KBM-7 (cell line): ENCODE results near the gene RPN2.

Experiments
- DNase-seq: peaks from one replicate; pipeline ENCODE4 v3.0.0-alpha.2; 2015
- in situ Hi-C: fragments of 300-500 bp; cut with MboI; formaldehyde crosslinking; loops from 2 replicates; pipeline ENCODE4 v1.14.3; 2020; ENCODE audit warnings: low sequenced_read_pairs, low pct_unique_long_range_greater_than_20kb, mixed read lengths

RPN2 gene

GRCh38 chr20:37257988-37258387, 78.9 kb downstream of the RPN2 start:
- in situ Hi-C loops = no loop called here
- DNase-seq = no peak

GRCh38 chr20:37259031-37259430, 79.9 kb downstream of the RPN2 start:
- in situ Hi-C loops = no loop called here
- no peak for DNase-seq

- DNase-seq = no peak
- in situ Hi-C loops = no loop called here
Measured at GRCh38 chr20:37259865-37260264, 80.7 kb downstream of the RPN2 start.

GRCh38 chr20:37260923-37261322, 81.8 kb downstream of the RPN2 start:
- in situ Hi-C loops = no loop called here

GRCh38 chr20:37261714-37262113, 82.6 kb downstream of the RPN2 start, which contains the start of gene GHRH:
Gene GHRH (minus strand): TSS chr20:37261814. CDS start chr20:37256889, 4,925 bp downstream.
- in situ Hi-C loops = no loop called here

More at GRCh38 chr20:37260923-37261322, 81.8 kb downstream of the RPN2 start:
- DNase-seq = no peak

GRCh38 chr20:37262505-37262904, 83.4 kb downstream of the RPN2 start:
- in situ Hi-C loops = no loop called here
- DNase-seq = no peak

More at GRCh38 chr20:37261714-37262113, 82.6 kb downstream of the RPN2 start, which contains the start of gene GHRH:
- DNase-seq = no peak

- DNase-seq = no peak
- in situ Hi-C loops = no loop called here
Measured at GRCh38 chr20:37263686-37264085, 84.6 kb downstream of the RPN2 start.

- in situ Hi-C loops = no loop called here
- DNase-seq = peak; percentile 87
Measured at GRCh38 chr20:37265152-37265551, 86.0 kb downstream of the RPN2 start.

GRCh38 chr20:37266940-37267666, 88.0 kb downstream of the RPN2 start:
- in situ Hi-C loops = no loop called here
- no peak for DNase-seq

- DNase-seq = no peak
- in situ Hi-C loops = no loop called here
Measured at GRCh38 chr20:37267667-37268313, 88.7 kb downstream of the RPN2 start.

GRCh38 chr20:37270576-37271420, 91.7 kb downstream of the RPN2 start:
- in situ Hi-C loops = loop anchor here (10.0 kb wide), 1 partner anchor 264 kb away; no protein-coding TSS in a partner anchor
- DNase-seq = peak; percentile 89

- DNase-seq = no peak
- in situ Hi-C loops = loop anchor here (10.0 kb wide), 1 partner anchor 263 kb away; no protein-coding TSS in a partner anchor
Measured at GRCh38 chr20:37271421-37271768, 92.3 kb downstream of the RPN2 start.

GRCh38 chr20:37273988-37274387, 94.9 kb downstream of the RPN2 start:
- no peak for DNase-seq
- in situ Hi-C loops = loop anchor here (10.0 kb wide), 1 partner anchor 261 kb away; no protein-coding TSS in a partner anchor

GRCh38 chr20:37274851-37275524, 95.9 kb downstream of the RPN2 start:
- in situ Hi-C loops = loop anchor here (10.0 kb wide), 1 partner anchor 260 kb away; no protein-coding TSS in a partner anchor
- DNase-seq = peak; percentile 74

GRCh38 chr20:37276494-37277252, 97.5 kb downstream of the RPN2 start:
- DNase-seq = peak; percentile 33

GRCh38 chr20:37277253-37277593, 98.1 kb downstream of the RPN2 start:
- in situ Hi-C loops = loop anchor here (10.0 kb wide), 1 partner anchor 258 kb away; no protein-coding TSS in a partner anchor
- DNase-seq = no peak

More at GRCh38 chr20:37276494-37277252, 97.5 kb downstream of the RPN2 start:
- in situ Hi-C loops = loop anchor here (10.0 kb wide), 1 partner anchor 258 kb away; no protein-coding TSS in a partner anchor

GRCh38 chr20:37278966-37279590, 99.9 kb downstream of the RPN2 start:
- no peak for DNase-seq
- in situ Hi-C loops = loop anchor here (10.0 kb wide), 1 partner anchor 256 kb away; no protein-coding TSS in a partner anchor

GRCh38 chr20:37279820-37280219, 100.7 kb downstream of the RPN2 start:
- no peak for DNase-seq
- in situ Hi-C loops = loop anchor here (10.0 kb wide), 1 partner anchor 255 kb away; no protein-coding TSS in a partner anchor
